Kidney (tissue), 14 donors: Measurements from ENCODE around the gene SH3PXD2A. TPM values are rescaled to one million over a fixed set of nuclear protein-coding genes. Genes with fewer than 3 reads are reported as not detected.

ENCODE experiments used
- DNase-seq, 5 donors: peaks; one replicate each; pipeline ENCODE4 v3.0.0-alpha.2; 2013 to 2020
- FAIRE-seq: peaks from 2 replicates; lab custom pipeline; 2012; peaks lifted over from hg19 to GRCh38; lab: Jason Lieb, UNC
- H3K27ac ChIP-seq, 2 donors: one replicate each; pipeline ENCODE4 v1.7.0; 2013; ENCODE audit warnings: low read depth in 2 of 2, low read length in 2 of 2, inconsistent platforms in 1 of 2
- H3K27me3 ChIP-seq: one replicate; pipeline ENCODE4 v1.7.1; 2013; ENCODE audit warnings: low read length, inconsistent platforms; ENCODE audit not compliant: control insufficient read depth, insufficient read depth
- H3K36me3 ChIP-seq, 3 donors: one replicate each; pipeline versions ENCODE4 v1.7.0 to v1.7.1; 2013; ENCODE audit warnings: low read length in 3 of 3, control low read depth in 1 of 3, inconsistent platforms in 1 of 3; ENCODE audit not compliant: insufficient read depth in 3 of 3, control insufficient read depth in 2 of 3
- H3K4me1 ChIP-seq, 3 donors: one replicate each; pipeline versions ENCODE4 v1.7.0 to v1.7.1; 2013; ENCODE audit warnings: low read length in 3 of 3, inconsistent platforms in 1 of 3, low read depth in 1 of 3; ENCODE audit not compliant: control insufficient read depth in 2 of 3, insufficient read depth in 2 of 3
- H3K4me3 ChIP-seq, 3 donors: one replicate each; pipeline versions ENCODE4 v1.7.0 to v1.8.1; 2013; ENCODE audit warnings: low read length in 3 of 3, control low read depth in 1 of 3, inconsistent platforms in 1 of 3
- H3K9ac ChIP-seq, 3 donors: one replicate each; pipeline versions ENCODE4 v1.7.0 to v1.7.1; 2013; ENCODE audit warnings: low read length in 3 of 3, control low read depth in 1 of 3, inconsistent platforms in 1 of 3
- H3K9me3 ChIP-seq, 3 donors: one replicate each; pipeline versions ENCODE4 v1.7.0 to v1.7.1; 2013; ENCODE audit warnings: low read length in 3 of 3, control low read depth in 1 of 3, inconsistent platforms in 1 of 3; ENCODE audit not compliant: control insufficient read depth in 2 of 3, insufficient read depth in 1 of 3
- CTCF ChIP-seq: IDR thresholded peaks from 3 replicates; pipeline ENCODE4 v1.5.1; 2012; ENCODE audit warnings: mild to moderate bottlenecking, moderate library complexity, borderline replicate concordance; ENCODE audit not compliant: insufficient read depth; ENCODE audit errors: extremely low read depth
- intact Hi-C: fragments of 100-400 bp; cut with DNase I; formaldehyde crosslinking; loops from one replicate; pipeline ENCODE4 v1.11.1; 2022
- polyA plus RNA-seq: library from polyadenylated mRNA; stranded (reverse); fragments of 350-450 nt; fragmentation: Illumina TruSeq; extraction: RNeasy Lipid Tissue Mini Kit (QIAGEN cat#74804); gene quantifications from one replicate; pipeline ENCODE4 v1.2.3, GENCODE V29; 2014; ENCODE audit warnings: low read depth, low replicate concordance; ENCODE audit not compliant: insufficient read depth
- total RNA-seq: library from RNA; stranded (reverse); fragmentation: NEBNext Ultra II Directional; extraction: Animal tissue kit (Norgen Biotek cat#: 25700); gene quantifications from one replicate; pipeline ENCODE4 v1.2.1, GENCODE V29; 2021
- donor health status: control.
- donor health status: control.
- donor health status: control.
- donor health status: control.
- donor health status: control.
- donor health status: DM: yes; HTN: yes; CAD: no.
- donor health status: Normal renal cell carcinoma (clear cell type).

Gene SH3PXD2A
- total and polyA plus RNA-seq, 2 donors from 2014 or later: 2.4 to 20.1 TPM

GRCh38 chr10:103645141-103646054 is 210.0 kb downstream of the SH3PXD2A start:
- Histone ChIP-seq H3K9ac (no peak overlapping the region), H3K36me3 (peaks cover 0 to 3% (median 0%) of the 10 kb centered on the region in 3 donors), H3K9me3 (no peaks in the 10 kb centered on the region), H3K27me3 (no peaks in the 10 kb centered on the region), H3K4me3 (no peak overlapping the region), H3K4me1 (peaks cover 0 to 16% (median 6%) of the 10 kb centered on the region in 3 donors), H3K27ac (no peak overlapping the region)
- FAIRE-seq (no peak), DNase-seq (peak in 4 of 5 donors; percentile 73 to 88 (median 77))
- no peak for TF ChIP-seq CTCF
- intact Hi-C loops: no loop called here

- Histone ChIP-seq H3K27me3 (no peaks in the 10 kb centered on the region), H3K36me3 (peaks cover 0 to 3% (median 0%) of the 10 kb centered on the region in 3 donors), H3K4me1 (peaks cover 0 to 4% (median 0%) of the 10 kb centered on the region in 3 donors), H3K4me3 (no peak overlapping the region), H3K9me3 (no peaks in the 10 kb centered on the region), H3K27ac (no peak overlapping the region), H3K9ac (no peak overlapping the region)
- DNase-seq (no peak), FAIRE-seq (no peak)
- TF ChIP-seq CTCF: no peak
- intact Hi-C loops: no loop called here
Measured at GRCh38 chr10:103643381-103643780, 212.0 kb downstream of the SH3PXD2A start.

GRCh38 chr10:103641326-103641725 is 214.1 kb downstream of the SH3PXD2A start:
- peaks cover 0 to under 1% (median 0%) of the 10 kb centered on the region in 3 donors for H3K36me3 ChIP-seq
- no peak for TF ChIP-seq CTCF
- no peak overlapping the region for H3K9ac ChIP-seq
- intact Hi-C loops: no loop called here
- H3K9me3 ChIP-seq: no peaks in the 10 kb centered on the region
- no peak overlapping the region for H3K4me3 ChIP-seq
- DNase-seq (no peak), FAIRE-seq (no peak)
- no peak overlapping the region for H3K27ac ChIP-seq
- no peaks in the 10 kb centered on the region for H3K27me3 ChIP-seq
- peaks cover 0 to 11% (median 0%) of the 10 kb centered on the region in 3 donors for H3K4me1 ChIP-seq
